IMR-90 (cell line): ENCODE measurements around the gene FAM78A. TPM values are rescaled to one million over a fixed set of nuclear protein-coding genes. Genes with fewer than 3 reads are reported as not detected.

Experiments used
- ATAC-seq: fragments of 200-7000 bp; cut with Tn5 transposase; 2 replicates; pipeline ENCODE4 v1.9.1; 2020; ENCODE audit warnings: low read depth, mild to moderate bottlenecking, moderate library complexity
- BruUV-seq: library from RNA; stranded (reverse); fragments of 400-500 nt; replicated peaks from 2 replicates; lab custom pipeline; 2021; lab: Mats Ljungman, UMichigan
- CTCF ChIA-PET: fragments of 300-600 bp; formaldehyde crosslinking; extraction: SDS; loops from one replicate; lab custom pipeline; 2021; ENCODE audit warnings: antibody characterized with exemption; lab: Yijun Ruan, JAX
- POLR2A ChIA-PET: fragments of 300-600 bp; sonication (Branson Sonifier 250); formaldehyde crosslinking; loops from one replicate; lab custom pipeline; 2022; ENCODE audit warnings: antibody characterized with exemption; ENCODE audit not compliant: unreplicated experiment; lab: Charles Lee
- DNase-seq: peaks from one replicate; pipeline ENCODE4 v3.0.0; 2013
- H2AFZ ChIP-seq: replicated peaks from 2 replicates; pipeline ENCODE3; 2013; ENCODE audit warnings: low read length, mild to moderate bottlenecking; ENCODE audit not compliant: poor library complexity
- H2AK5ac ChIP-seq: 2 replicates; pipeline ENCODE4 v1.6.1; 2013; ENCODE audit warnings: low read depth, low read length, inconsistent platforms
- H2AK9ac ChIP-seq: replicated peaks from 2 replicates; pipeline ENCODE3; 2013; ENCODE audit warnings: mild to moderate bottlenecking, low read depth, low read length, moderate library complexity; ENCODE audit not compliant: poor library complexity
- H2BK120ac ChIP-seq: 2 replicates; pipeline ENCODE4 v1.6.1; 2013; ENCODE audit warnings: low read depth, low read length, inconsistent platforms
- H2BK15ac ChIP-seq: 3 replicates; pipeline ENCODE4 v1.6.1; 2013; ENCODE audit warnings: low read depth, low read length, inconsistent platforms
- H2BK20ac ChIP-seq: 2 replicates; pipeline ENCODE4 v1.6.1; 2013; ENCODE audit warnings: low read depth, mild to moderate bottlenecking, inconsistent platforms, low read length, moderate library complexity
- H2BK5ac ChIP-seq: 2 replicates; pipeline ENCODE4 v1.6.1; 2013; ENCODE audit warnings: mild to moderate bottlenecking, low read depth, low read length, inconsistent platforms; ENCODE audit not compliant: poor library complexity, severe bottlenecking
- H3K14ac ChIP-seq: replicated peaks from 2 replicates; pipeline ENCODE4 v1.6.1; 2013; ENCODE audit warnings: low read depth, low read length, inconsistent platforms
- H3K18ac ChIP-seq: 2 replicates; pipeline ENCODE4 v1.6.1; 2013; ENCODE audit warnings: low read depth, low read length, control low read depth
- H3K23ac ChIP-seq: 2 replicates; pipeline ENCODE4 v1.6.1; 2013; ENCODE audit warnings: low read depth, low read length, inconsistent platforms
- H3K27ac ChIP-seq: 2 replicates; pipeline ENCODE4 v1.5.1; 2013; ENCODE audit warnings: mild to moderate bottlenecking, control low read depth, low read length; ENCODE audit not compliant: insufficient read depth
- H3K27me3 ChIP-seq: 2 replicates; pipeline ENCODE4 v1.6.1; 2013; ENCODE audit warnings: low read length; ENCODE audit not compliant: control insufficient read depth, insufficient read depth
- H3K36me3 ChIP-seq: 2 replicates; pipeline ENCODE4 v1.6.1; 2013; ENCODE audit warnings: low read length, mixed read lengths; ENCODE audit not compliant: control insufficient read depth, insufficient read depth
- H3K4ac ChIP-seq: 2 replicates; pipeline ENCODE4 v1.6.1; 2013; ENCODE audit warnings: low read depth, low read length, inconsistent platforms
- H3K4me1 ChIP-seq: 2 replicates; pipeline ENCODE4 v1.6.1; 2013; ENCODE audit warnings: low read length, mixed read lengths; ENCODE audit not compliant: control insufficient read depth, insufficient read depth
- H3K4me2 ChIP-seq: 2 replicates; pipeline ENCODE4 v1.6.1; 2013; ENCODE audit warnings: low read depth, mild to moderate bottlenecking, control low read depth, low read length, moderate library complexity
- H3K4me3 ChIP-seq: 2 replicates; pipeline ENCODE4 v1.5.1; 2013; ENCODE audit warnings: low read depth, mild to moderate bottlenecking, control low read depth, low read length, moderate library complexity; ENCODE audit not compliant: insufficient read depth
- H3K56ac ChIP-seq: 2 replicates; pipeline ENCODE4 v1.6.1; 2013; ENCODE audit warnings: low read length, inconsistent platforms; ENCODE audit not compliant: insufficient read depth; ENCODE audit errors: extremely low read depth
- H3K79me1 ChIP-seq, 2 experiments: 2 replicates each; pipeline ENCODE4 v1.6.1; 2013; ENCODE audit warnings: low read length in 2 of 2, inconsistent platforms in 1 of 2, low read depth in 1 of 2
- H3K9ac ChIP-seq: 2 replicates; pipeline ENCODE4 v1.6.1; 2013; ENCODE audit warnings: low read depth, low read length, control low read depth
- H3K9me1 ChIP-seq: 2 replicates; pipeline ENCODE4 v1.6.1; 2013; ENCODE audit warnings: low read length, inconsistent platforms; ENCODE audit not compliant: insufficient read depth
- H3K9me3 ChIP-seq: 2 replicates; pipeline ENCODE4 v1.6.1; 2013; ENCODE audit warnings: low read length; ENCODE audit not compliant: control insufficient read depth, insufficient read depth
- H4K20me1 ChIP-seq: 2 replicates; pipeline ENCODE4 v1.6.1; 2013; ENCODE audit warnings: low read length, inconsistent platforms; ENCODE audit not compliant: insufficient read depth
- H4K5ac ChIP-seq: 2 replicates; pipeline ENCODE4 v1.6.1; 2013; ENCODE audit warnings: mild to moderate bottlenecking, low read depth, low read length, control low read depth
- H4K8ac ChIP-seq, 2 experiments: 2 replicates each; pipeline ENCODE4 v1.6.1; 2013; ENCODE audit warnings: low read depth in 2 of 2, low read length in 2 of 2, control low read depth in 1 of 2, inconsistent platforms in 1 of 2
- H4K91ac ChIP-seq: 2 replicates; pipeline ENCODE4 v1.6.1; 2013; ENCODE audit warnings: low read depth, low read length, inconsistent platforms; ENCODE audit not compliant: insufficient read depth
- ELK1 ChIP-seq: fragments of 150-350 bp; IDR thresholded peaks from 2 replicates; pipeline ENCODE4 v1.6.1; 2016; ENCODE audit warnings: low read depth, mild to moderate bottlenecking, low read length, moderate library complexity, borderline replicate concordance
- WGBS, 2 experiments: methylation state at CpG; one replicate each; pipeline versions ENCODE4 v1.1.5 to v1.1.7; 2013; ENCODE audit warnings: missing lambda C conversion rate in 2 of 2; ENCODE audit not compliant: insufficient read length in 1 of 2; ENCODE audit errors: extremely low coverage in 2 of 2; 5-methylcytosine and 5-hydroxymethylcytosine counted together
- dilution Hi-C: fragments of 300-500 bp; cut with HindIII; formaldehyde crosslinking; loops from one replicate; pipeline ENCODE4 v1.14.3; 2018; ENCODE audit warnings: low sequenced_read_pairs; ENCODE audit not compliant: unreplicated experiment
- in situ Hi-C: fragments of 300-500 bp; cut with MboI; formaldehyde crosslinking; loops from 3 replicates; pipeline ENCODE4 v1.14.3; 2019; ENCODE audit warnings: low sequenced_read_pairs, inconsistent platforms, mixed read lengths
- intact Hi-C: fragments of 100-400 bp; cut with micrococcal nuclease; formaldehyde crosslinking; loops from 2 replicates; pipeline ENCODE4 v1.10.0; 2022
- polyA plus RNA-seq, 3 experiments: library from polyadenylated mRNA; depleted of rRNA; stranded (reverse); fragments of >200 nt; gene quantifications; 2 replicates each; pipeline ENCODE4 v1.2.3, GENCODE V29; 2012; ENCODE audit warnings: low replicate concordance in 1 of 3
- total RNA-seq: library from RNA; depleted of rRNA; stranded (reverse); fragments of >200 nt; gene quantifications from 2 replicates; pipeline ENCODE4 v1.2.3, GENCODE V29; 2012

FAM78A gene
- total and polyA plus RNA-seq, 2 of the 4 experiments (the other 2 are of a cell fraction): 0.18 to 0.27 TPM

- Histone ChIP-seq H3K14ac (no peak overlapping the region), H4K91ac (no peak overlapping the region), H3K23ac (no peak overlapping the region), H2AFZ (no peak overlapping the region), H3K9ac (no peak overlapping the region), H3K27ac (no peak overlapping the region), H2AK5ac (no peak overlapping the region), H2BK20ac (no peak overlapping the region), H4K8ac (no peak overlapping the region), H2BK120ac (no peak overlapping the region), H4K20me1 (no peaks in the 10 kb centered on the region), H2BK5ac (no peak overlapping the region), H3K79me1 (0 out of 4 replicates have a peak, but pooled peaks cover 0 to 2% of the 10 kb centered on the region in 2 experiments), H4K5ac (no peak overlapping the region), H3K9me1 (peaks cover 6% of the 10 kb centered on the region; the same call in 1 of the 2 replicates), H3K56ac (no peak overlapping the region), H3K4me1 (peaks cover 10% of the 10 kb centered on the region), H3K4ac (no peak overlapping the region), H3K9me3 (no peaks in the 10 kb centered on the region), H3K27me3 (peaks cover 2% of the 10 kb centered on the region; the same call in 1 of the 2 replicates), H3K18ac (no peak overlapping the region), H2BK15ac (no peak overlapping the region), H2AK9ac (no peak overlapping the region), H3K4me2 (no peak overlapping the region), H3K36me3 (no peaks in the 10 kb centered on the region), H3K4me3 (no peak overlapping the region)
- intact Hi-C loops: no loop called here
- 87% methylated on average over 11 of the region's 23 CpGs; no CpG with 5 or more reads in 1 of the 2 experiments for WGBS, 2 experiments
- TF ChIP-seq ELK1: no peak
- DNase-seq: no peak
- dilution Hi-C loops: no loop called here
- BruUV-seq: no TSS peak
- CTCF ChIA-PET: no interaction called here
- in situ Hi-C loops: no loop called here
- POLR2A ChIA-PET: no interaction called here
- no peak for ATAC-seq
Measured at GRCh38 chr9:131252120-131252519, 24.2 kb downstream of the FAM78A start.
